ENCODE results near the gene HAPLN2. TPM values are rescaled to one million over a fixed set of nuclear protein-coding genes. Genes with fewer than 3 reads are reported as not detected.

HAPLN2 gene
- total and polyA plus RNA-seq, 2 donors (not counting 1 experiment from before 2014, with no cell fraction given) = 0.13 TPM; not detected in 1

DNA sequence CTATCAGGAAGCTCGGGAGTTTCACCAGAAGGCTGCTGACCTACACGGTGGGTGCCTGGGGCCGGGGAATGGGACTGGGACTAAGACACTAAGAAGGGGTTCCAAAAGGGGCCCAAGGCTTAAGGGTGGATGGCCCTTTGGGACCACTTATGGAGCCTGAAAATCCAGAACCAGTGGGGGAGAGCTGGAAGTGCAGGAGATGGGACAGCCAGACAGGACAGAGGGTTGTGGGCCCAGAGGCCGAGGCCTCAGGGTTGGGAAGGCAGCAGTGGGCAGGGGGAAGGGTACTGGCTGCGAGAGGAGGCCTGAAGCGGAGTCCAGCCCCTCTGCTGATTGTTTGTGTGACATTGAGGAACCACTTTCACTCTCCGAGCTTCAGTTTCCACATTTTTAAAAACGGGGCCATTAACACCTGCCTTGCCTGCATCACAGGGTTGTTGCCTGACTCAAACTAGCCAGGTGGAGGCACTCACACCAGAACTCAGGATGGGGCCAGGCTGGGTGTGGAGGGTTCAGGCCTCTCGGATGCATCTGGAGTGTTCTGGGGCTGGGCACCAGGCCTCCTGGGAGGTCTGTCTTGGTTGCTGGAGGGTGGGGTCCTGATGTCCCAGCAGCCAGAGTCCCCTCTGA is 36.7 kb upstream of the HAPLN2 start:
- Histone ChIP-seq H3K4me2 (replicated peaks; ENCODE audit: low read depth, low read length, poor library complexity, severe bottlenecking) (peak overlapping the region; percentile 89), H3K9me3 (ENCODE audit: control extremely low read depth in 1 of 3, control insufficient read depth in 2 of 3, insufficient read depth in 1 of 3, low read length in 2 of 3) (no peaks in the 10 kb centered on the region), H3K36me3 (replicated peaks in 1 of 2; ENCODE audit: control extremely low read depth in 1 of 2, control insufficient read depth in 1 of 2, extremely low read depth in 1 of 2, insufficient read depth in 2 of 2, low read length in 1 of 2) (peaks cover 0 to 11% of the 10 kb centered on the region in 2 experiments), H3K27me3 (replicated peaks in 1 of 4; ENCODE audit: control extremely low read depth in 1 of 4, control insufficient read depth in 3 of 4, insufficient read depth in 4 of 4, low read length in 3 of 4) (no peaks in the 10 kb centered on the region), H3K4me1 (ENCODE audit: control insufficient read depth in 2 of 2, insufficient read depth in 2 of 2, low read length in 2 of 2) (peaks cover 26 to 36% of the 10 kb centered on the region in 2 donors), H2AFZ (ENCODE audit: insufficient read depth, low read depth, low read length, poor library complexity, severe bottlenecking) (peak overlapping the region; percentile 93), H3K4me3 (ENCODE audit: control extremely low read depth in 1 of 5, extremely low read depth in 1 of 5, insufficient read depth in 1 of 5, low read depth in 2 of 5, low read length in 4 of 5) (peak overlapping the region; percentile 46 to 64 (median 58)), H4K20me1 (ENCODE audit: control insufficient read depth, insufficient read depth, low read length, poor library complexity, severe bottlenecking) (no peaks in the 10 kb centered on the region), H3K27ac (ENCODE audit: low read length in 2 of 2) (peak overlapping the region; percentile 88 to 94), H3K79me2 (ENCODE audit: control insufficient read depth, insufficient read depth, low read length) (peaks cover 40% of the 10 kb centered on the region), H3K9ac (ENCODE audit: low read length) (peak overlapping the region; percentile 68)
- ChIA-PET CTCF (interaction anchor here (0.6 to 6.9 kb wide), 25 partner anchors 9 to 197 kb away, joined by 3 to 52 read pairs (median 5); partner anchors contain the start of genes GPATCH4, MEF2D and NAXE), POLR2A (interaction anchor here (1.2 to 2.5 kb wide), 7 partner anchors 9 to 125 kb away, joined by 3 to 19 read pairs (median 5); partner anchors contain the start of genes GPATCH4, MEF2D and NAXE)
- TF ChIP-seq EZH2 (IDR thresholded peaks at IDR 0.05; ENCODE audit: borderline replicate concordance, insufficient read depth, low read depth, low read length, poor library complexity, severe bottlenecking) = no peak
- TF ChIP-seq, protein P1, sequence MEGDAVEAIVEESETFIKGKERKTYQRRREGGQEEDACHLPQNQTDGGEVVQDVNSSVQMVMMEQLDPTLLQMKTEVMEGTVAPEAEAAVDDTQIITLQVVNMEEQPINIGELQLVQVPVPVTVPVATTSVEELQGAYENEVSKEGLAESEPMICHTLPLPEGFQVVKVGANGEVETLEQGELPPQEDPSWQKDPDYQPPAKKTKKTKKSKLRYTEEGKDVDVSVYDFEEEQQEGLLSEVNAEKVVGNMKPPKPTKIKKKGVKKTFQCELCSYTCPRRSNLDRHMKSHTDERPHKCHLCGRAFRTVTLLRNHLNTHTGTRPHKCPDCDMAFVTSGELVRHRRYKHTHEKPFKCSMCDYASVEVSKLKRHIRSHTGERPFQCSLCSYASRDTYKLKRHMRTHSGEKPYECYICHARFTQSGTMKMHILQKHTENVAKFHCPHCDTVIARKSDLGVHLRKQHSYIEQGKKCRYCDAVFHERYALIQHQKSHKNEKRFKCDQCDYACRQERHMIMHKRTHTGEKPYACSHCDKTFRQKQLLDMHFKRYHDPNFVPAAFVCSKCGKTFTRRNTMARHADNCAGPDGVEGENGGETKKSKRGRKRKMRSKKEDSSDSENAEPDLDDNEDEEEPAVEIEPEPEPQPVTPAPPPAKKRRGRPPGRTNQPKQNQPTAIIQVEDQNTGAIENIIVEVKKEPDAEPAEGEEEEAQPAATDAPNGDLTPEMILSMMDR (IDR thresholded peaks at IDR 0.05) = no peak
- intact Hi-C loops (cut with micrococcal nuclease) = loop anchor here (1.0 to 5.0 kb wide), 4 partner anchors 9 to 290 kb away; partner anchors contain the start of gene NAXE
- DNase-seq = peak; percentile 67
- ATAC-seq (ENCODE audit: low read depth) = peak; percentile 42
- Mint-ChIP-seq H3K27ac (peak overlapping the region; percentile 97), H3K4me1 (peaks cover 32% of the 10 kb centered on the region), H3K4me3 (peak overlapping the region; percentile 85), H3K27me3 (no peaks in the 10 kb centered on the region), H3K9me3 (ENCODE audit: insufficient read depth) (no peaks in the 10 kb centered on the region)
- WGBS (ENCODE audit: insufficient coverage) = 18% methylated on average over 8 of the region's 9 CpGs

Data from B cell (primary cell).